Suppressor macrophage treated with lipopolysaccharide for 1 hour (primary cell): Measurements from ENCODE around the gene SUPT20HL1.

Experiments
- DNase-seq, 3 donors: peaks; one replicate each; pipeline ENCODE4 v3.0.0-alpha.2; 2020 to 2022

SUPT20HL1 gene

DNA sequence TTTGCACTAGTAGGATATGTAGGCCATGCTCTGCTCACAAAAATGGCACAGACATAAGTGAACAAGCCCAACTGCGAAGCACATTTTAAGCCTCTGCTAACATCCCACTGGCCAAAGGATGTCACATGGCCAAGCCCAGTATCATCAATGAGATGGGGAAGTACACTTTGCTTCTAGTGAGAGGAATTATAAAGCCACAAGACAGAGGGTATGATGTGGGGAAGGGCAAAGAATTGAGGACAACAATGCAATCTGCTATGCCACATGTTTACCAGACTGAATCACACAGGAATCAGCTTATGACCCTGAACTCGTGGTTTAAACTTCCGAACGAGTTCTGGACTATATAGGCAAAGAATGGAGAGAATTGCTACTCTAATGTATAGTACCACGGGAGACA is 39.1 kb downstream of the SUPT20HL1 start:
- peak; percentile 7 to 24 (median 20) for DNase-seq

DNA sequence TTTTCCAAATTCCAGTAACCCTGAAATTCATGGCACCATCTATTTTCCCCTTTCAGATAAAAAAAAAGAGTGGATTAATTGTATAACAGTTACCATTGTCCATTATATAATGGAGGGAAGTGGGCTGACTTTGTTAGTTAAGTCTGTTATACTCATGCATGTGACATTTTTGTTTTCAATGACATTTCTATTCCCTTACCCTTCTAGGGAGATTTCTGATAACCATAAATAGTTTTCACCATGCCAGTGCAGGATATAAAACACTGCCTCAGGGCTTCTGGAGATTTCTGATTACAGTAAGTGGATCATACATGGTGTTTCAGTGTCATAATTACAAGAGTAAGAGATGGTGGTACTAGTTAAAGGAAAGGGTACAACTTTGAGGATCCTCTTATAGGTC is 45.5 kb downstream of the SUPT20HL1 start:
- DNase-seq, result no peak
